GM12872 (cell line): Measurements from ENCODE around the gene ERBB4.

Experiments
- CTCF ChIP-seq: IDR thresholded peaks from 3 replicates; pipeline ENCODE4 v1.5.1; 2011; ENCODE audit warnings: low read depth, mild to moderate bottlenecking, low read length, moderate library complexity; ENCODE audit not compliant: insufficient read depth

The ERBB4 gene

DNA sequence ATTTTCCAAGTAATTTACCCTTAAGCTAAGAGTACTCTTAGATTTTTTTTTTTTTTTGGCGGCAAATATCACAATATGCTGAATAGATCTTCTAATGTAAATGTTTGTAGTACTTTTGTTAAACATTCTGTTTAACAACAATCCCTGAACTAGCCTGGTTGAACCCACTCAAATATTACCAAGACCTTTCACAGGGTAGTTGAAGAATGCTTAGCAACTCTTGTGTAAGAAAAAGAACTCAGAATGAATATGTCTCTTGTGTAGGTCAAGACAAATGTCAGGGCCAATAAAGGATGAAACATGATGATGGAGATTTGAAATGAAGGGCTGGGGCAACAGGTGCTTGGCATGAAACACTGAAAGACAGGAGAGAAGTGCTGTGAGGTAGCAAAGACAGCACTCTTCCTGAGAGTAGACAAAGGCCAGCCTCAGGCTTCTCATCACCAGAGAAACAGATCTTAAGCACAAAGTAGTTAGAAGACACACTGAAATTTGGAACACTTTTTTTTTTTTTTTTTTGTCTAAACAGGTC is 597.3 kb downstream of the ERBB4 start:
- TF ChIP-seq CTCF: no peak

GRCh38 chr2:211939177-211939576 is 599.4 kb downstream of the ERBB4 start:
- TF ChIP-seq CTCF: no peak

GRCh38 chr2:211934811-211935210 is 603.8 kb downstream of the ERBB4 start:
- no peak for TF ChIP-seq CTCF

DNA sequence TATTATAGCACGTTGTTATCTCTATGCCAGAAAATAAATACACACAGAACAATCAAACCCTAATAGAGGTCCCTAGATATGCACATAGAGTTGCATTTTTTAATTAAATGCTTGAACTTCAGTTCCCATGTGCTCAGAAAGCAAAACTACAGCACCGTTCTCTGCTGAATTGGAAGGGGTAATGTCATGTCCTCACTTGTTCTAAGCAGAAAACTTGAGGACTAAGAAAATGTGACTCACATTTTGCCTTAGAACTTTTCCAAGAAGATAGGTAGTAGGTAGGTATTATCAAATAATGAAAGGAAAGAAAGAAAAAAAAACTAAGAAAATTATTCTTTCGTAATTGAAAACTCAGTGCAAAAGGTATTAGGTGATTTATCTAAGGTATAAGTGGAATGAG is 607.3 kb downstream of the ERBB4 start:
- no peak for TF ChIP-seq CTCF

DNA sequence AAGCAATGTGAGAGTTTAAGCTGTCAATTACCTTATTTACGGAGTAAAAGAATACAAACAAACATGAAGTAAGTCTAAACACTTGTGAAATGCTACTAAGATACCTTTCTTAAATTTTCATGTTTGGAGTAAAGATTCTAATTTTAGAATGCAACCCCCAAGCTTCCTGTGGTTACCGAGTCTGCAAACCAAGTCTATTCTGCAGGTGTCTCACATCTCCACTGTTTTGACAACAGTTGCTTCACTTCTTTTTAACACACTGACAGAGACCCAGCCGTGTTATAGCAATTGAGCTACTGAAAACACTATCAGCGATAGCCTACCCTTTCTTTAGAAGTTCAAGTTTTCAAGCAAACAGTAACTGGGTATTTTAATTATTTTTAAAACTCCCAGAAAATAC is 608.3 kb downstream of the ERBB4 start:
- TF ChIP-seq CTCF: no peak

- TF ChIP-seq CTCF: no peak
Observed at GRCh38 chr2:211928201-211928600, 610.4 kb downstream of the ERBB4 start.

GRCh38 chr2:211923019-211923418 is 615.6 kb downstream of the ERBB4 start:
- TF ChIP-seq CTCF: no peak
